GM19025 (cell line): Measurements from ENCODE around the gene CDKN3.
A peak's percentile ranks its signal among the peaks of the same experiment; 100 is the strongest.

ENCODE experiments used
- ATAC-seq: cut with Tn5 transposase; IDR thresholded peaks from one replicate; pipeline ENCODE4 v1.9.1; 2021; ENCODE audit warnings: mild to moderate bottlenecking, low read depth, moderate library complexity; ENCODE audit not compliant: unreplicated experiment

CDKN3 gene

GRCh38 chr14:54396493-54397335 lies at the start of gene CDKN3:
Gene CDKN3, plus strand, starts transcription at chr14:54397007. Its CDS starts 62 bp downstream, at chr14:54397069.
- peak; percentile 98 for ATAC-seq

GRCh38 chr14:54347044-54347443 lies 49.8 kb upstream of the CDKN3 start:
- ATAC-seq, result no peak

- ATAC-seq, result no peak
Observed at GRCh38 chr14:54348001-54348611, 48.7 kb upstream of the CDKN3 start.

- no peak for ATAC-seq
Observed at GRCh38 chr14:54348923-54349620, 47.7 kb upstream of the CDKN3 start.

GRCh38 chr14:54349713-54350112 lies 47.1 kb upstream of the CDKN3 start:
- no peak for ATAC-seq

- no peak for ATAC-seq
Observed at GRCh38 chr14:54350203-54350602, 46.6 kb upstream of the CDKN3 start.

- no peak for ATAC-seq
Observed at GRCh38 chr14:54353266-54353665, 43.5 kb upstream of the CDKN3 start.

GRCh38 chr14:54353694-54354093 lies 43.1 kb upstream of the CDKN3 start:
- ATAC-seq, result no peak

- ATAC-seq, result no peak
Observed at GRCh38 chr14:54354096-54354495, 42.7 kb upstream of the CDKN3 start.

GRCh38 chr14:54354968-54355641 lies 41.7 kb upstream of the CDKN3 start:
- no peak for ATAC-seq

- ATAC-seq, result no peak
Observed at GRCh38 chr14:54355698-54356097, 41.1 kb upstream of the CDKN3 start.

- ATAC-seq, result no peak
Observed at GRCh38 chr14:54356172-54356571, 40.6 kb upstream of the CDKN3 start.

GRCh38 chr14:54360667-54361066 lies 36.1 kb upstream of the CDKN3 start:
- no peak for ATAC-seq

GRCh38 chr14:54362089-54362504 lies 34.7 kb upstream of the CDKN3 start:
- ATAC-seq, result no peak

GRCh38 chr14:54362759-54363437 lies 33.9 kb upstream of the CDKN3 start:
- no peak for ATAC-seq

- ATAC-seq, result no peak
Observed at GRCh38 chr14:54364555-54365415, 32.0 kb upstream of the CDKN3 start.

GRCh38 chr14:54366736-54367735 lies 29.8 kb upstream of the CDKN3 start:
- ATAC-seq, result no peak

GRCh38 chr14:54368291-54368690 lies 28.5 kb upstream of the CDKN3 start:
- no peak for ATAC-seq
